Activated naive CD4-positive, alpha-beta T cell treated with anti-CD3 and anti-CD28 coated beads, Interleukin-2, amount 50 U/mL, for 16 hours (primary cell): ENCODE measurements around the gene CCN6.
"Not testable (repeated sequence)": the region's sequence is repeated elsewhere in the genome, so short reads cannot be mapped to it uniquely, and the experiment has no call there.

Experiments
- DNase-seq: peaks from one replicate; pipeline ENCODE4 v3.0.0-alpha.2; 2020

Gene CCN6

DNA sequence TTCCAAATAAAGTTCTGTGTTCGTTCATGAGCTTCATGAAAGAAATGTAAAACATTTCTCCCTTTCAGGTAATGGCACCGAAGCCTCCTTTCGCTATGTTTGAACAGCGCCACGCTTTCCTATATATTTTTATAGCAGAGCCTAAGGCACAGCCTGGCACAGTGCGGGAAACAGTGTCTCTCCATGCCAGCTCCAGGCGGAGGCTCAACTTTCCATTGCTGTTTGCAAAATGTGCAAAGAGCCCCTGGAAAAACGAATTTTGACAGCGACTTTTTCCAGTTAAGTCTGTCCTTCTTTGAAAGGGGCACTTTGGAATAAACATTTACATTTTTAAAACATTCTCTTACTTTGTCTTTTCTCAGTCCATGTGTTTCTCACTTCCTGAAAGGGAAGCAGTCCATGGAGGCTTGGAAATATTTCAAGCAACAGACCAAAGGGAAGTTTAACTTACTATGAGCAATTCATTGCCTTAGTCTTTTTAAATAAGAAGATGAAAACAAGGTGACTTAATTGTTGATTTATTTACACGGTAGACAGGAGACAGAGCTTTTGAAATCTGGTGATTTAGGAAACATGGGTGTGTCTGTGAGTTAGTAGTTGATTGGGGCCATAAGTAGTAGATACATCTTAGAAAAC lies 769 bp downstream of the CCN6 start:
- no peak for DNase-seq

- no peak for DNase-seq
These were observed 4.5 kb downstream of the CCN6 start for GRCh38 chr6:112058243-112059032.

GRCh38 chr6:112061605-112062004 lies 7.7 kb downstream of the CCN6 start:
- no peak for DNase-seq

DNA sequence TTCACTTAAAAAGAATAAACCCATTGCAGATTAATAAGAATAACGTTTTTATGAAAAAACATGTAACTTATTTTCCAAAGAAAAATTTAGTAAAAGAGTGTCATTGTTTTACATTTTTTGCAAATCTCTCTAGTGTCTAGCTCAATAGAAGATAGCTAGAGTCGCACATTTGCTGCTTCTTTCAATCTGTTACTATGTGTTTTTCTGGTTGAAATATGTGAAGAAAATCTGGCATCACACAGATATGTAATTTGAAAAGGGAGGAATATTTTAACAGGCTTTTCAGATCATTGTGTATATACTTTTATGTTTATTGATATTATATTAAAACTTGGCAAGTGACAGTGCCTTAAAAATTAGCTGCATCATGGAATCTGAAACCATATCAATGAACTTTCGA lies 9.1 kb downstream of the CCN6 start:
- DNase-seq = no peak

GRCh38 chr6:112065426-112065986 lies 11.6 kb downstream of the CCN6 start:
- DNase-seq = no peak

DNA sequence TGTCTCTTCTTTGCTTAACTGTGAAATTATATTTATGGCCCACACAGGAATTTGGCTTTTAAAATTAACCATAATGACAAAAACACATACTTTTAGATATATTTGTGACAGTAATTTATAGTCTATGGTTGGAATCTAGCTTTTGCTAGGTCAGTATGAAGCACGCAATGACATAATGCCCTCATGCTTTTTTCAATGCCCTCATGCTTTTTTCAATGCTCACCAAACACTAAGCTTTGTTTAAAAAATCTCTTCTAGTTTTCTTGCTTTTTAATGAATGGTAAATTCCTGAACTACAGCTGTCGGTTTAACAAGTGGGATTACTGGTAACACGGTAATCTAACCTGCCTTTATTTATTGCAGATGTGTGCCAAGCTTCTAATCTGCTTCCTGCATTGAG lies 12.7 kb downstream of the CCN6 start:
- no peak for DNase-seq

DNA sequence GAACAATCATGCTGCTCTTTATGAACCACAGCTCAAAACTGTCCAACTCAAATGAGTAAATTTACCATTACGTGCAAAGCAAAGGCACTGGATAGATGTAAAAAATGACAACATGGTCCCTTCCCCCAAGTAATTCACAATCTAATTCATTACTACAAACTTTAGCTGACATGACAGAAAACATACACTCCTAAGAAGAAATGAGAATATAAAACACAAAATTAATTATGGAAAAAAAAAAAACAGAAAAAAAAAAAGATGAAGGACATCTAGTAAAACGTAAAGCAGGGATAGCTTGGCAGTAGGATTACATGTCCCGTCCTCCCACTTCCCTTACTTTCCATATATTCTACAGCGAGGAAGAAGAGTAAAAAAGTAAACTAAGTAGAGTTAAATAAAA lies 27.7 kb downstream of the CCN6 start:
- DNase-seq = no peak

GRCh38 chr6:112085286-112086065 lies 31.6 kb downstream of the CCN6 start:
- DNase-seq = no peak

GRCh38 chr6:112086744-112087135 lies 32.8 kb downstream of the CCN6 start:
- DNase-seq = no peak

GRCh38 chr6:112087136-112087911 lies 33.4 kb downstream of the CCN6 start, which contains the start of the genes FAM229B and TUBE1:
Gene FAM229B (plus strand): TSS chr6:112087591. CDS start chr6:112099284, 11,693 bp downstream.
Gene TUBE1 (minus strand): TSS chr6:112087482. CDS start chr6:112087434, 48 bp downstream.
- peak; percentile 90 for DNase-seq

DNA sequence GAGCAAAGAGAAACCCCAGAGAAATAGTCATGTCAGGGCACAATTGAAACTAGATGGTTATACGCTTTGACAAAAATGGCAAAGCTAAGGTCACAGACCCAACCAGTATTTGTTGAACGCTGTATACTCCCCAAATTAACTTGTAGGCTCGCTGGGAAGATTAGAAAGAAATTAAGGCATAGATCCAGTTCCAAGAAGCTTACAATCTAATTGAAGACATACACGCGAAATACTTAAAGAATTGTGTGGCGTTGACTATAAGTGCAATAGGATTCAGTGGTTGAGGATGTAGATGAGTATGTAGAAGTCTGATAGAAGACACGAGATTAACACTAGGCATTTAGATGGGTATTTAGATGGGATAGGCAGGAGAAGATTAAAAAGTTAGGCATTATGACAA lies 34.0 kb downstream of the CCN6 start:
- DNase-seq = no peak

GRCh38 chr6:112096901-112097300 lies 43.0 kb downstream of the CCN6 start:
- DNase-seq = no peak

GRCh38 chr6:112100561-112100960 lies 46.7 kb downstream of the CCN6 start:
- no peak for DNase-seq

DNA sequence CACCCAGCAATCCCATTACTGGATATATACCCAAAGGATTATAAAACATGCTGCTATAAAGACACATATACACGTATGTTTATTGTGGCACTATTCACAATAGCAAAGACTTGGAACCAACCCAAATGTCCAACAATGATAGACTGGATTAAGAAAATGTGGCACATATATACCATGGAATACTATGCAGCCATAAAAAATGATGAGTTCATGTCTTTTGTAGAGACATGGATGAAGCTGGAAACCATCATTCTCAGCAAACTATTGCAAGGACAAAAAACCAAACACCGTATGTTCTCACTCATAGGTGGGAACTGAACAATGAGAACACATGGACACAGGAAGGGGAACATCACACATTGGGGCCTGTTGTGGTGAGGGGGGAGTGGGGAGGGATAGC lies 52.1 kb downstream of the CCN6 start:
- DNase-seq = not testable (repeated sequence)

DNA sequence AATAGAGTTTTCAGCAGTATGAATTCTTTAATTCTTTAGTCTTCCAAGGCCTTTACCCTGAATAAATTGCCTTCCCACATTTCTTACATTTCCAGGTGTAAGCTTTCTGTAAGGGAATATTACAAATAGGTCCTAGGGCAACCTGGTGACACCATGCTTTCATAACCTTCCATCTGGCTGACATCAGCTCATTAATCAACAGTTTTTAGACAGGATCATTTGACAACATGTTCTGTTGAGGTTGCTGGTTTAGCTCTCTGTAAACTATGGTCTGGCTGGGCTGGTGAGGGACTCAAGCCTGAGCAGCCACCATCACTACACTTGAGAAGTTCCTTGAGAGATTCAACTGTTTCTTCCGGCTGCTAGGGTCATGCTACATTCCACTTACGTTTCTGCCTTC lies 52.7 kb downstream of the CCN6 start:
- DNase-seq = no peak

DNA sequence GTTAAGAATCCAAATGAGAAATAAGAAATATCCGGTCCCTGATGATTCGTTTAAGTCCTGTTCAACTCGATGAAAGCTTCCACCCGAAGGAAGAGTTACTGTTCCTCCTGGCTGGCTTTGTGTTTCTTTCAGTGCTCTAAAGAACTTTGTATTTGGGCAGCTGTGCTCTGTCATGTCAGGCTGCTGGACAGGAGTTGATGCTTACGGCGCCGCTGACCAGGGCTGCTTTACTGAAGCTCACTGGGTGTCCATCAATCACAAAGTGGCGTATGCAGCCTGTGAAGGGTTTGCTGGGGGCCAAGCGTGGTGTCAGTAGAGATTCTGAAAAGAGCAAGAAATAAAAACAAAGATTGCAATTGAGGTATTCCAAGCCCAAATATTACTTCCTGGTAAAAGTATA lies 55.4 kb downstream of the CCN6 start:
- DNase-seq = no peak

- no peak for DNase-seq
These were observed 59.5 kb downstream of the CCN6 start for GRCh38 chr6:112113431-112113830.

- no peak for DNase-seq
These were observed 60.0 kb downstream of the CCN6 start for GRCh38 chr6:112113918-112114317.

DNA sequence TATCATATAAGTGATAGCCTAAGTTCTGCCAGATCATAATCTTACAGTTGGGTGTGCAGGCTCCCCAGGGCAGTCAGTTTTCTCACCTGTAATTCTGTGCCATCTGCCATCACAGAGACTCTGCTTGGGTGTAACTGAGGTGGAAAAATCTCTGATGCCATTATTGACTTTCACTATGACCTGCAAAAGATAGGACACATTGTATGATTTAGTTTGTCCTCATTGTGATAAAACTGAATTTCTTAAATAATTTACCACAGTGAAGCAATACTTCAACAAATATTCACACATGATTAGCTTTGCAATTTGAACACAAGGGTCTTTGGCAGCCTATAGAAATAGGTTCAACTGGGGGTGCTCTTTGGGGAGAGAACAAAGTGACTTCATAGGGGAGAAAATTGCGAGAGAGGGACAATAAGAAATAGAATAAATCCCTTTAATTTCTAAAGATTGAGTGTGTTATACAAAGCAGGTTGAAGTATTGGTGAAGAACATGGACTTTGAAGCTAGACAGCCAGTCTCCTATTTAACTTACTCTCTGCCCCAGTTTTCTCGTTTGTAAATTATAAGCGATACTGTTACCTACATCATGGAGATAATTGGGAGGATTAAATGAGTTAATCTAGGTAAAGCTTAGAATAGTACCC lies 60.8 kb downstream of the CCN6 start:
- DNase-seq = no peak

DNA sequence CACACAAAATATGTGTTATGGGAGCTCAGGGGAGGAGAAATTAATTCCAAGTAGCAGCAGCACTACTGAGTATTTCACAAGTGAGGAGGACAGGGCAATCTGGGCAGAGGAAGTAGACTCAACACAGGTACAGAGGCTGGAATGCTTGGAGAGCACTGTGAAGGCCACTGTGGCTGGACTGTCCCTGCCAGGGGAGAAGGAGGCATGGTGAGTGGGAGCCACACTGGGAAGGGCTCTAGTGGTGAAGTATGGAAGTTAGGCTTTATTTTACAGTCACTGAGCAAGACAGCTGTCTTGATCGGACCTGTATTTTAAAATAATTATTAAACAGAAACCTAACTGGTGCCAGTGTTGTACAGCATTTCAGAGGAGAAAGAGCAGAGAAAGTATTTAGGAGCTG lies 62.3 kb downstream of the CCN6 start:
- DNase-seq = no peak

DNA sequence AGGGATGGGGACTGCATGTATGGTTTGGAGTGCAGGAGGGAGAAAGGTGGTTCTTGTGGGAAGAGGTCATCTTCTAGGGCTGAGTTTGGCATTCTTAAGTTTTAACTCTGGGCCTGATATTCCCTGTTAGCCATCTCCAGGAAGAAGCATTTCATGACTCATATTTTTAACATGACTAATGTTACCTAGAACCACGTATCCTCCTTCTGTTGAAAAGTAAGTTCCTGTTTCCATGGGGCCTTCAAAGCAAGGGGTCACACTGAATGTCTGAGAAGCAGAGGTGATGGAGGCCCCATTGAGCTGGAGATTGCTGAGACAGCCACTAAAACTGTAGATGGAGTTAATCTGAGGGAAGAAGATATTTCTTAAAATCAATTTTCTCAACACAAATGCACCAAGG lies 63.6 kb downstream of the CCN6 start:
- no peak for DNase-seq

GRCh38 chr6:112118034-112118433 lies 64.1 kb downstream of the CCN6 start:
- no peak for DNase-seq
